ENCODE data around the gene FALEC. TPM values are rescaled to one million over a fixed set of nuclear protein-coding genes. Genes with fewer than 3 reads are reported as not detected.

The FALEC gene
- total RNA-seq, 1 donor from 2014 or later: 1.9 TPM

GRCh38 chr1:150582371-150582770 lies 66.8 kb downstream of the FALEC start:
- no peak for DNase-seq (ENCODE audit: low spot score in 2 of 2, unreplicated experiment in 2 of 2)
- H3K36me3 Mint-ChIP-seq: peaks cover 11% of the 10 kb centered on the region
- no peak for TF ChIP-seq CTCF (IDR thresholded peaks at IDR 0.05; ENCODE audit: unreplicated experiment)
- H3K4me1 Mint-ChIP-seq: peaks cover 14% of the 10 kb centered on the region
- H3K27ac Mint-ChIP-seq: no peak overlapping the region
- no peak overlapping the region for H3K4me3 Mint-ChIP-seq
- H3K27me3 Mint-ChIP-seq (ENCODE audit: low read depth): no peaks in the 10 kb centered on the region
- H3K9me3 Mint-ChIP-seq: no peaks in the 10 kb centered on the region

Small RNA genes within 50 kb of the gene (microRNA-seq; reads per million reads assigned to microRNA genes)
- gene MIR4257 (not detected), gene MIR6878 (not detected)

Other genes starting within 250 kb of the FALEC start
- gene APH1A, start 246.7 kb upstream of the FALEC start, total RNA-seq: 138 to 145 TPM (median 143 TPM) in 3 replicates
- 17.7 to 19.9 TPM (median 19.0 TPM) in 3 replicates for gene C1orf54, start 243.0 kb upstream of the FALEC start, total RNA-seq
- gene CIART, start 233.2 kb upstream of the FALEC start, total RNA-seq: 9.2 to 10.6 TPM (median 9.8 TPM) in 3 replicates
- 64.3 to 65.6 TPM (median 65.5 TPM) in 3 replicates for gene MRPS21, start 221.9 kb upstream of the FALEC start, total RNA-seq
- gene PRPF3, start 194.2 kb upstream of the FALEC start, total RNA-seq: 81.2 to 87.1 TPM (median 84.1 TPM) in 3 replicates
- gene RPRD2, start 151.6 kb upstream of the FALEC start, total RNA-seq: 38.5 to 40.5 TPM (median 39.9 TPM) in 3 replicates
- gene TARS2, start 28.3 kb upstream of the FALEC start, total RNA-seq: 31.7 to 33.3 TPM (median 32.6 TPM) in 3 replicates
- gene ECM1, start 7.6 kb upstream of the FALEC start, total RNA-seq: 4.9 to 5.0 TPM (median 4.9 TPM) in 3 replicates
- gene ADAMTSL4, start 33.7 kb downstream of the FALEC start, total RNA-seq: 16.1 to 18.0 TPM (median 16.6 TPM) in 3 replicates
- gene MCL1, start 63.9 kb downstream of the FALEC start, total RNA-seq: 257 to 268 TPM (median 262 TPM) in 3 replicates
- 115 to 117 TPM (median 117 TPM) in 3 replicates for gene ENSA, start 113.9 kb downstream of the FALEC start, total RNA-seq
- 26.2 to 27.6 TPM (median 26.6 TPM) in 3 replicates for gene GOLPH3L, start 181.4 kb downstream of the FALEC start, total RNA-seq
- gene HORMAD1, start 205.1 kb downstream of the FALEC start, total RNA-seq: not detected in 3 replicates